Smooth muscle cell (in vitro differentiated cells): ENCODE data around the gene CAPN14. TPM values are rescaled to one million over a fixed set of nuclear protein-coding genes. Genes with fewer than 3 reads are reported as not detected.

Experiments used
- DNase-seq: peaks from one replicate; lab custom pipeline; 2025; ENCODE audit not compliant: unreplicated experiment; lab: John Stamatoyannopoulos, UW
- H2AFZ ChIP-seq: fragments of 200-600 bp; sonication (generic); 2 replicates; pipeline ENCODE4 v1.6.0; 2016; ENCODE audit warnings: antibody characterized with exemption, low read depth, mild to moderate bottlenecking
- H3F3A ChIP-seq: fragments of 200-600 bp; sonication (generic); 2 replicates; pipeline ENCODE4 v1.6.0; 2017; ENCODE audit warnings: antibody characterized with exemption, low read depth
- H3K27ac ChIP-seq: fragments of 200-600 bp; sonication (generic); 2 replicates; pipeline ENCODE4 v1.5.1; 2016; ENCODE audit warnings: low read depth, mild to moderate bottlenecking
- H3K27me3 ChIP-seq: fragments of 200-600 bp; sonication (generic); 2 replicates; pipeline ENCODE4 v1.6.1; 2016; ENCODE audit warnings: low read depth, mild to moderate bottlenecking
- H3K36me3 ChIP-seq: fragments of 200-600 bp; sonication (generic); 2 replicates; pipeline ENCODE4 v1.5.1; 2016; ENCODE audit warnings: low read depth
- H3K4me1 ChIP-seq: fragments of 200-600 bp; sonication (generic); 2 replicates; pipeline ENCODE4 v1.5.1; 2016; ENCODE audit warnings: low read depth
- H3K4me2 ChIP-seq: fragments of 200-600 bp; sonication (generic); 2 replicates; pipeline ENCODE4 v1.6.0; 2016; ENCODE audit warnings: mild to moderate bottlenecking
- H3K4me3 ChIP-seq: fragments of 200-600 bp; sonication (generic); 2 replicates; pipeline ENCODE4 v1.5.1; 2016; ENCODE audit warnings: mild to moderate bottlenecking
- H3K79me2 ChIP-seq: fragments of 200-600 bp; sonication (generic); 2 replicates; pipeline ENCODE4 v1.6.0; 2016; ENCODE audit warnings: low read depth, mild to moderate bottlenecking
- H3K9ac ChIP-seq: fragments of 200-600 bp; sonication (generic); 2 replicates; pipeline ENCODE4 v1.6.0; 2016; ENCODE audit warnings: low read depth
- H3K9me3 ChIP-seq: fragments of 200-600 bp; sonication (generic); replicated peaks from 2 replicates; pipeline ENCODE4 v1.5.1; 2016; ENCODE audit warnings: low read depth
- H4K20me1 ChIP-seq: fragments of 200-600 bp; sonication (generic); 2 replicates; pipeline ENCODE4 v1.6.0; 2016; ENCODE audit warnings: low read depth
- CTCF ChIP-seq: fragments of 200-600 bp; sonication (generic); IDR thresholded peaks from 2 replicates; pipeline ENCODE4 v1.5.1; 2017; ENCODE audit warnings: borderline replicate concordance, mild to moderate bottlenecking, antibody characterized with exemption; ENCODE audit not compliant: insufficient read depth, poor library complexity, severe bottlenecking
- WGBS: methylation state at CpG from one replicate; pipeline ENCODE4 v1.1.7; 2016; ENCODE audit warnings: low lambda C conversion rate; 5-methylcytosine and 5-hydroxymethylcytosine counted together
- polyA plus RNA-seq: library from polyadenylated mRNA; unstranded; fragments of >200 nt; fragmentation: Nextera tagmentation; extraction: Ambion mirVana; gene quantifications from 2 replicates; pipeline ENCODE4 v1.2.1, GENCODE V29; 2016
- total RNA-seq: library from RNA; depleted of rRNA; stranded (reverse); fragments of >200 nt; gene quantifications from 2 replicates; pipeline ENCODE4 v1.2.3, GENCODE V29; 2014

The CAPN14 gene
- total and polyA plus RNA-seq, 2 experiments from 2014 or later = 0.13 to 0.55 TPM

- no peak overlapping the region for H3K9ac ChIP-seq
- no peak for DNase-seq
- H3K4me3 ChIP-seq = no peak overlapping the region
- H3K27ac ChIP-seq = no peak overlapping the region
- WGBS = 92% methylated on average over 13 of the region's 13 CpGs
- no peaks in the 10 kb centered on the region for H3K36me3 ChIP-seq
- H3K9me3 ChIP-seq = no peaks in the 10 kb centered on the region
- H3K4me1 ChIP-seq = no peaks in the 10 kb centered on the region
- no peak overlapping the region for H2AFZ ChIP-seq
- no peak for TF ChIP-seq CTCF
- peaks cover 37% of the 10 kb centered on the region for H4K20me1 ChIP-seq
- no peaks in the 10 kb centered on the region for H3F3A ChIP-seq
- no peaks in the 10 kb centered on the region for H3K27me3 ChIP-seq
- no peaks in the 10 kb centered on the region for H3K79me2 ChIP-seq
- H3K4me2 ChIP-seq = no peak overlapping the region
These were observed 36.2 kb upstream of the CAPN14 start for GRCh38 chr2:31253356-31254131.

GRCh38 chr2:31251851-31252250 lies 34.5 kb upstream of the CAPN14 start:
- H3K9ac ChIP-seq = no peak overlapping the region
- H3K36me3 ChIP-seq = no peaks in the 10 kb centered on the region
- no peak overlapping the region for H3K27ac ChIP-seq
- H3K9me3 ChIP-seq = no peaks in the 10 kb centered on the region
- H3K4me1 ChIP-seq = no peaks in the 10 kb centered on the region
- 85% methylated on average over 6 of the region's 6 CpGs for WGBS
- TF ChIP-seq CTCF = no peak
- H3K4me3 ChIP-seq = no peak overlapping the region
- DNase-seq = no peak
- H3K4me2 ChIP-seq = no peak overlapping the region
- H4K20me1 ChIP-seq = peaks cover 32% of the 10 kb centered on the region
- no peaks in the 10 kb centered on the region for H3F3A ChIP-seq
- no peaks in the 10 kb centered on the region for H3K79me2 ChIP-seq
- no peaks in the 10 kb centered on the region for H3K27me3 ChIP-seq
- no peak overlapping the region for H2AFZ ChIP-seq

DNA sequence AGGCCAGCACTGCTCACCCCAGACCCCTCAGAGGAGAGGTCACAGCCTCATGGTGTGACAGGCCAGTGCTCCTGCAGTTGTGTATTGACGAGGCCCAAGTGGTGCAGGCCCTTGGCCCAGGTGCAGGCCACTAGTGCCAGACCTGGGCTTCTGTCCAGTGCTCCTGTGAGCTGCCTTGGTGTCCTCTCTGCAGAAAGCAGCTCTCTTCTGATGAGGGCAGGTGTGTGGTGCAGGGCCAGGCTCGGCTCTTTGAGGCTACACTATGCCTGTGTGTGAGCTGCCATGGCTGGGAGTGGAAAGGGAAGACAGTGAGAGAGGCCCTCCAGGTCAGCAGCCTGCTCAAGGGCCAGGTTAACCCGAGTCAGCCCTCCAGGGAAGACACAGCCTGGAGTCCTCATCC lies 33.7 kb upstream of the CAPN14 start:
- Histone ChIP-seq H3K4me2 (no peak overlapping the region), H3K9me3 (no peaks in the 10 kb centered on the region), H3K36me3 (no peaks in the 10 kb centered on the region), H3K27me3 (no peaks in the 10 kb centered on the region), H3K79me2 (no peaks in the 10 kb centered on the region), H3K4me1 (no peaks in the 10 kb centered on the region), H3K9ac (no peak overlapping the region), H2AFZ (no peak overlapping the region), H3K4me3 (no peak overlapping the region), H4K20me1 (peaks cover 24% of the 10 kb centered on the region), H3K27ac (no peak overlapping the region), H3F3A (no peaks in the 10 kb centered on the region)
- WGBS = 94% methylated on average over 3 of the region's 3 CpGs
- no peak for TF ChIP-seq CTCF
- no peak for DNase-seq
